GM12865 (cell line): Measurements from ENCODE around the gene EHMT1.

Experiments
- DNase-seq: peaks from one replicate; pipeline ENCODE4 v3.0.0; 2010; ENCODE audit warnings: low read depth
- H3K4me3 ChIP-seq: 2 replicates; pipeline ENCODE4 v1.5.1; 2011; ENCODE audit warnings: mild to moderate bottlenecking, low read depth, low read length, control low read depth
- TF ChIP-seq, protein P1 (sequence below): IDR thresholded peaks from 2 replicates; pipeline ENCODE4 v1.5.1; 2011; ENCODE audit warnings: low read length, control low read depth, low read depth, inconsistent platforms; ENCODE audit not compliant: insufficient read depth; ENCODE audit errors: missing control alignments

Gene EHMT1

DNA sequence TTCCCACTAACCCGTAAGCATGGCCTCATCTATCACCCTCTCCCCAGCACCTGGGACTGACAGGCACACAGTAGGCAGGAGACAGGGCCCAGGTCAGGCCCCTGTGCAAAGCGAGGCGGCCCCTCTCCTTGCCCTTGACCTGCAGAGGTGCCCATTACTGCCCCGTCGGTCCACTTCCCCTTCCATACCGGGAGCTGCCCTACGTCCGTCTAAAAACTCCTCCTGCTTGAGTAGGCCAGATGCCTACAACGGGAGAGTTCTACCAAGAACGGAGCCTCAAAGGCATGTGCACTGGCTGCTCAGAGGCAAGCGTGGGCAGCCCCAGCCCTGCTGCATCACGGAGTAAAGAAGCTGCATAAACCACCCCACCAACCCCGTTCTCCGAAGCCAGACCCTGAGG lies 35.5 kb upstream of the EHMT1 start:
- DNase-seq: no peak
- TF ChIP-seq, protein P1, sequence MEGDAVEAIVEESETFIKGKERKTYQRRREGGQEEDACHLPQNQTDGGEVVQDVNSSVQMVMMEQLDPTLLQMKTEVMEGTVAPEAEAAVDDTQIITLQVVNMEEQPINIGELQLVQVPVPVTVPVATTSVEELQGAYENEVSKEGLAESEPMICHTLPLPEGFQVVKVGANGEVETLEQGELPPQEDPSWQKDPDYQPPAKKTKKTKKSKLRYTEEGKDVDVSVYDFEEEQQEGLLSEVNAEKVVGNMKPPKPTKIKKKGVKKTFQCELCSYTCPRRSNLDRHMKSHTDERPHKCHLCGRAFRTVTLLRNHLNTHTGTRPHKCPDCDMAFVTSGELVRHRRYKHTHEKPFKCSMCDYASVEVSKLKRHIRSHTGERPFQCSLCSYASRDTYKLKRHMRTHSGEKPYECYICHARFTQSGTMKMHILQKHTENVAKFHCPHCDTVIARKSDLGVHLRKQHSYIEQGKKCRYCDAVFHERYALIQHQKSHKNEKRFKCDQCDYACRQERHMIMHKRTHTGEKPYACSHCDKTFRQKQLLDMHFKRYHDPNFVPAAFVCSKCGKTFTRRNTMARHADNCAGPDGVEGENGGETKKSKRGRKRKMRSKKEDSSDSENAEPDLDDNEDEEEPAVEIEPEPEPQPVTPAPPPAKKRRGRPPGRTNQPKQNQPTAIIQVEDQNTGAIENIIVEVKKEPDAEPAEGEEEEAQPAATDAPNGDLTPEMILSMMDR: no peak
- no peak overlapping the region for H3K4me3 ChIP-seq

DNA sequence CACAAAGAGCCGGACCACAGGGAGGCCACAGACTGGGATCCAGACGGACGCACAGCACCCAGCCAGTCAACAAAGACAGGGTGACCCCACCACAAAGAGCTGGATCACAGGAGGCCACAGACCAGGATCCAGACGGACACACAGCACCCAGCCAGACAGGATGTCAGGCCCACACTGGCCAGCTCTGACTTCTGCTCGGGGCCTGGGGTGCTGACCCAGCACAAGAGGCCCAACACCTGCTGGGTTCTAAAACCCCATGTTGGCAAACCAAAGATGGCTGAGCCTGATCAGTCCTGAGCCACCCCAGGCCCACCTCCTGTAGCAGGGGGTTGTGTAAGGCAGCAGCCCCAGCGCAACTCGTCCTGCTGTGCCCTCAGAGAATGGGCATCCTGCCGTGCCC lies 34.8 kb upstream of the EHMT1 start:
- TF ChIP-seq, protein P1: no peak
- no peak overlapping the region for H3K4me3 ChIP-seq
- DNase-seq: no peak

DNA sequence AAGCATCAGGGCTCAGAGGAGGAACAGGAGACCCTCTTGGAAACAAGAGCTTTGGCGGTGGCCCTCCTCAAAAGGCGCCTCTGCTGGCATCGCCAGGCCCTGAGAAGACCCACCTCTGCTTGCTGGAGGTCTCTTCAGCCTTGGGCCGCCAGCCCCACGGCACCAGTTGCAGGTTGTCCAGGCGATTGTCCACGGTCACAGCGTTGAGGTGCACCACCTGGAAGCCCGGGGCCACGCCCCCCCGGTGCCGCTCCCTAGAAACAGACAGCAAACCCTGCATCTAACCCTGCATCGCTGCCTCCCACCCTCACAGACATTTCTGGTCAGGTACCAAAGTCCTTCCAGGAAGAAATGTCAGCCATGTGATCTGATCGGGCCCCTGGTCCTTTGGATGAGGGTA lies 32.0 kb upstream of the EHMT1 start:
- no peak overlapping the region for H3K4me3 ChIP-seq
- TF ChIP-seq, protein P1: no peak
- no peak for DNase-seq

DNA sequence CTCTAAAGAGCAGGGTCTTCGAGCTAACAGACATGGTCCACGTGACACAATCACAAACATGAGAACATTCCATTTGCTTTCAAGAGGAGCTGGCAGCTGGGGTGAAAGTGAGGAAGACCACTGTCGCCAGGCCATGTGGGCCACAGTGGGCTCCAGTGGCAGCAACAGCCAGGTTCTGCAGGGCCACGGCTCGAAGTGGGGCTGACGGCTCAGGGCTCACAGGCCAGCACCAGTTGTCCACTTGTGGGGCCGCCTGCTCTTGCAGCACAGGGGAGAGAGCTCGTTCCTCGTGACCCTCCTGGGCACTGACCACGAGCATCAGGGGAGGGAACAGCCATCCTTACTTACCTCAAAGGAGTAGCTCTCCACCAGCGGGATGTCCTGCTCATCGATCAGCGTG lies 30.5 kb upstream of the EHMT1 start:
- TF ChIP-seq, protein P1: no peak
- no peak for DNase-seq
- no peak overlapping the region for H3K4me3 ChIP-seq

DNA sequence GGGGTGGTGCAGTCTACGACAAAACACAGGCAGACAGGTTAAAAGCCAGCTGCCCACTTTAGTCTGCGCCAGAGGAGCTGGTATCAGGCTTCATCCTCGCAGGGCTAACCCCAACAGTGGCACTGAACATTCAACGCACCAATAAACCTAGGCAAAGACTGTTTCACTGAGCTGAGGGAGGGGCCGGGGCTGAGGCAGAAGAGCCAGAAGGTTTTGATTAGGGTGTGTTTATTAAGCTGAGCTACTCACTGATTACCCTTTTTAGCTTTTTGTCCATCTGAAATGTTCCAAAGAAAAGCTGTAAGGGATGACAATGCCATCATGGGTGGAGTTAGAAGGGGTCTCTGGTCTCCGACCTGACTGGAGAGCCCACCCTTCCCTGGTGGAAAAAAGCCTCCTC lies 29.9 kb upstream of the EHMT1 start:
- peak overlapping the region; percentile 56 for H3K4me3 ChIP-seq
- DNase-seq: no peak
- TF ChIP-seq, protein P1: no peak

DNA sequence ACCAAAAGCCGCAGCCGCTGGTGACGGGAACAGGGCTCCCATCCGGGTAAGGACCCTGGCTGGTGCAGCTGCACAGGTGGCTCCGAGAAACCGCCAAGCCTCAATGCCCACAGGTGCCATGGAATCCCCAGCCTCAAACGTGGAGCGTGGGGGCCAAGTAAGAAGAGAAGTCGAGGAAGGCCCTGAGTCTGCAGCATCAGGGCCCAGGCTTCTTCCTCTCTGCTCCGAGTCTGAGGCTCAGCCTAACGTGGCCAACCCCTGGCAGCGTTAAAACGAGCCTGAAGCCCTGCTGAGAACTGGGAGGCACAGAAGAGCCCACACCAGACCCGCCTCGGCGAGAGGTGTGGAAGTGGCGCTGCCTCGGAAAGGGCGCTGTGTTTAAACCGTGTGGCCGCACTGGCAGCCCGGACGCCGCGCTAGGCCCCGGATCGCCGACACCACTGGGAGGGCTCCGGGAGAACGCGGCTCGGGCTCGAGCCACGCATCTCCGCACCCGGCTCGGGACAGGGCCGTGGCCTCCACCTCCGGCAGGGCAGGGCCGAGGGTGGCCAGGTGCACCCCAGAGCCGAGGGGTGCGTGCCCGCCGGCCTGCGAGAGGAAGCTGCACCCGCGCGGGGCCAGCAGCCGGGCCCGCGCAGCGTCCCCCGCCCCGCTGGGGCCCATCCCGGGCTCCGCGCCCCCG lies 29.2 kb upstream of the EHMT1 start:
- DNase-seq: peak; percentile 40
- H3K4me3 ChIP-seq: peak overlapping the region; percentile 56
- TF ChIP-seq, protein P1: no peak

DNA sequence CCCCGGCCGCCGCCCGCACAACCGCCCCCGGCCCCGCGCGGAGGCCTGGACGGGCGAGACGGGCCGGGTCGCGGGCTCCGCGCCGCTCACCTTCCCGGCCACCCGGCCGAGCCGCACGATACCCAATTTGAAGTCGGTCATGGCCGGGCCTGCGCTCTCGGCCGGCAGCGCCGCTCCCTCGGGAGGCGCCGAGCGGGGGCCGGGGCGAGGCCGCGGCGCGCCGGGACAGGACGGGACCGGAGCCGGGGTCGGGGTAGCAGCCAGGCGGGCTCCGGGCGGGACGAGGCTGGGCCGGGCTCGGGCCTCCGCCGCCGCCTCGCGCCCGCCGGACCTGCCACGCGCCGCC lies 28.7 kb upstream of the EHMT1 start:
- peak overlapping the region; percentile 56; the same call in 1 of the 2 replicates for H3K4me3 ChIP-seq
- TF ChIP-seq, protein P1: no peak
- no peak for DNase-seq
